H9 (cell line): ENCODE results near the gene PIGS. TPM values are rescaled to one million over a fixed set of nuclear protein-coding genes. Genes with fewer than 3 reads are reported as not detected.
A peak's percentile ranks its signal among the peaks of the same experiment; 100 is the strongest.

Experiments used
- DNase-seq: peaks from one replicate; pipeline ENCODE4 v3.0.0-alpha.2; 2017
- H2AFZ ChIP-seq: one replicate; pipeline ENCODE4 v1.6.1; 2013; ENCODE audit warnings: mild to moderate bottlenecking, low read length, control low read depth, moderate library complexity
- H2AK5ac ChIP-seq: 2 replicates; pipeline ENCODE4 v1.6.1; 2013; ENCODE audit warnings: low read length, control low read depth, mixed read lengths; ENCODE audit not compliant: insufficient read length
- H2BK120ac ChIP-seq: one replicate; pipeline ENCODE4 v1.6.1; 2013; ENCODE audit warnings: low read depth, mild to moderate bottlenecking, low read length, control low read depth, inconsistent platforms; ENCODE audit not compliant: poor library complexity, severe bottlenecking
- H2BK12ac ChIP-seq: 2 replicates; pipeline ENCODE4 v1.6.1; 2013; ENCODE audit warnings: low read length, control low read depth, mixed read lengths, low read depth; ENCODE audit not compliant: insufficient read length
- H2BK15ac ChIP-seq: 2 replicates; pipeline ENCODE4 v1.6.1; 2013; ENCODE audit warnings: low read depth, low read length, control low read depth
- H2BK20ac ChIP-seq: one replicate; pipeline ENCODE4 v1.6.1; 2013; ENCODE audit warnings: low read depth, mild to moderate bottlenecking, low read length, control low read depth, inconsistent platforms; ENCODE audit not compliant: poor library complexity, severe bottlenecking
- H2BK5ac ChIP-seq: 2 replicates; pipeline ENCODE4 v1.6.1; 2013; ENCODE audit warnings: low read length, control low read depth, mixed read lengths; ENCODE audit not compliant: insufficient read length
- H3K14ac ChIP-seq: 2 replicates; pipeline ENCODE4 v1.6.1; 2013; ENCODE audit warnings: low read length, control low read depth; ENCODE audit not compliant: insufficient read depth
- H3K18ac ChIP-seq: 2 replicates; pipeline ENCODE4 v1.6.1; 2013; ENCODE audit warnings: low read depth, mild to moderate bottlenecking, mixed read lengths, low read length, control low read depth; ENCODE audit not compliant: insufficient read length
- H3K23ac ChIP-seq: 2 replicates; pipeline ENCODE4 v1.6.1; 2013; ENCODE audit warnings: low read length, control low read depth, mixed read lengths, low read depth; ENCODE audit not compliant: insufficient read length
- H3K23me2 ChIP-seq: 2 replicates; pipeline ENCODE4 v1.6.1; 2013; ENCODE audit warnings: low read depth, mild to moderate bottlenecking, mixed read lengths, low read length, control low read depth; ENCODE audit not compliant: insufficient read length, poor library complexity, severe bottlenecking
- H3K27ac ChIP-seq: 2 replicates; pipeline ENCODE4 v1.5.1; 2013; ENCODE audit warnings: low read length, control low read depth, mixed read lengths, low read depth; ENCODE audit not compliant: insufficient read length
- H3K27me3 ChIP-seq: 2 replicates; pipeline ENCODE4 v1.6.1; 2013; ENCODE audit warnings: low read length, control low read depth, inconsistent platforms; ENCODE audit not compliant: insufficient read depth
- H3K4ac ChIP-seq: 2 replicates; pipeline ENCODE4 v1.6.1; 2013; ENCODE audit warnings: low read depth, mild to moderate bottlenecking, control low read depth, inconsistent platforms, low read length, moderate library complexity
- H3K4me1 ChIP-seq: 2 replicates; pipeline ENCODE4 v1.6.1; 2013; ENCODE audit warnings: low read length, control low read depth, inconsistent platforms; ENCODE audit not compliant: insufficient read depth
- H3K4me2 ChIP-seq: 2 replicates; pipeline ENCODE4 v1.6.1; 2013; ENCODE audit warnings: low read length, control low read depth, mixed read lengths; ENCODE audit not compliant: insufficient read length, insufficient read depth
- H3K56ac ChIP-seq: 2 replicates; pipeline ENCODE4 v1.6.1; 2013; ENCODE audit warnings: low read depth, mild to moderate bottlenecking, mixed read lengths, low read length, control low read depth; ENCODE audit not compliant: insufficient read length
- H3K79me1 ChIP-seq: 2 replicates; pipeline ENCODE4 v1.6.1; 2013; ENCODE audit warnings: low read depth, mild to moderate bottlenecking, moderate library complexity, low read length, control low read depth, inconsistent platforms; ENCODE audit not compliant: insufficient read depth, poor library complexity, severe bottlenecking
- H3K79me2 ChIP-seq: 2 replicates; pipeline ENCODE4 v1.6.1; 2013; ENCODE audit warnings: low read length, control low read depth, inconsistent platforms; ENCODE audit not compliant: insufficient read depth
- H3K9ac ChIP-seq: 2 replicates; pipeline ENCODE4 v1.6.1; 2013; ENCODE audit warnings: low read length, control low read depth, mixed read lengths; ENCODE audit not compliant: insufficient read length; ENCODE audit errors: extremely low read depth
- H3K9me3 ChIP-seq: one replicate; pipeline ENCODE4 v1.6.1; 2013; ENCODE audit warnings: low read depth, low read length, inconsistent platforms; ENCODE audit not compliant: control insufficient read depth
- H3T11ph ChIP-seq: one replicate; pipeline ENCODE4 v1.6.1; 2013; ENCODE audit warnings: mild to moderate bottlenecking, low read length, control low read depth, inconsistent platforms
- H4K20me1 ChIP-seq: one replicate; pipeline ENCODE4 v1.6.1; 2013; ENCODE audit not compliant: control insufficient read depth, insufficient read length, insufficient read depth
- H4K5ac ChIP-seq: 2 replicates; pipeline ENCODE4 v1.6.1; 2013; ENCODE audit warnings: low read depth, mild to moderate bottlenecking, mixed read lengths, low read length, control low read depth; ENCODE audit not compliant: insufficient read length
- H4K8ac ChIP-seq: replicated peaks from 2 replicates; pipeline ENCODE4 v1.6.1; 2013; ENCODE audit warnings: low read length, control low read depth, mixed read lengths, low read depth; ENCODE audit not compliant: insufficient read length
- H4K91ac ChIP-seq: 2 replicates; pipeline ENCODE4 v1.6.1; 2013; ENCODE audit warnings: low read depth, mild to moderate bottlenecking, moderate library complexity, mixed read lengths, low read length, control low read depth; ENCODE audit not compliant: insufficient read length
- H3K27ac Mint-ChIP-seq, 3 experiments: 2 replicates in 2 of 3; 3 replicates in 1 of 3; pipeline ENCODE4 v1.8.0; 2020 to 2021; ENCODE audit warnings: mixed read lengths in 3 of 3, mild to moderate bottlenecking in 1 of 3, moderate library complexity in 1 of 3
- H3K27me3 Mint-ChIP-seq: 2 replicates; pipeline ENCODE4 v1.8.0; 2021; ENCODE audit warnings: low read depth, mild to moderate bottlenecking, moderate library complexity, mixed read lengths
- H3K36me3 Mint-ChIP-seq, 3 experiments: 2 replicates in 2 of 3; 3 replicates in 1 of 3; pipeline ENCODE4 v1.8.0; 2020 to 2021; ENCODE audit warnings: low read depth in 3 of 3, mixed read lengths in 3 of 3; ENCODE audit not compliant: insufficient read depth in 1 of 3
- H3K4me1 Mint-ChIP-seq, 2 experiments: 2 replicates each; pipeline ENCODE4 v1.8.0; 2020; ENCODE audit warnings: mixed read lengths in 2 of 2
- H3K4me3 Mint-ChIP-seq, 2 experiments: 2 replicates in 1 of 2; 3 replicates in 1 of 2; pipeline ENCODE4 v1.8.0; 2020 to 2021; ENCODE audit warnings: mild to moderate bottlenecking in 2 of 2, mixed read lengths in 2 of 2, moderate library complexity in 1 of 2
- H3K9me3 Mint-ChIP-seq, 2 experiments: 2 replicates in 1 of 2; 3 replicates in 1 of 2; pipeline ENCODE4 v1.8.0; 2020; ENCODE audit warnings: mild to moderate bottlenecking in 2 of 2, mixed read lengths in 2 of 2, moderate library complexity in 1 of 2
- WGBS: extraction: QIAGEN DNeasy Blood & Tissue Kit; methylation state at CpG from one replicate; pipeline ENCODE4 v1.1.7; 2013; ENCODE audit warnings: missing lambda C conversion rate, low lambda C conversion rate, mixed read lengths; ENCODE audit not compliant: insufficient read length; ENCODE audit errors: extremely low coverage; 5-methylcytosine and 5-hydroxymethylcytosine counted together
- total RNA-seq: library from RNA; stranded (reverse); gene quantifications from 2 replicates; pipeline ENCODE4 v1.2.1, GENCODE V29; 2021
- TF ChIP-seq, protein P1 (sequence below): fragments of 200-600 bp; sonication (generic); conservative IDR thresholded peaks from 3 replicates; pipeline ENCODE4 v1.8.0; 2021; ENCODE audit warnings: antibody characterized with exemption, mild to moderate bottlenecking

The PIGS gene
- total RNA-seq, 1 experiment from 2014 or later = 45.8 TPM

DNA sequence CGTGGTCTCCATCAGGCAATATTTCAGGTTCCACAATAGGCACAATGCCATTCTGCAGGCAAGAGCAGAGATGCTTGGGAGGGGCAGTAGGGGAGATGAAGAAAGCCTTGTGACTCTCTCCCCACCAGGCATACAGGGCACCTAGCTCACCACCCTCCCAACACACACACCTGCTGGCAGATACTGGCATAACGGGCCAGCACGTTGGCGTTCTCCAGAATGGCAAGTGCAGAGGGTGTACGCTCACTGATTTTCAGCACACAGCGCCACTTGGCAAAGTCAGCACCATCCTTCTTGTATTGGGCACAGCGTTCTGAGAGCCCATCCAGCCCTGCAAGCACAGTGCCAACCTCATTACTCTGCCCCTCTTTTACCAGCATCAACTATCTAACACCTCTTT, 3.2 kb upstream of the PIGS start:
- Histone ChIP-seq H2BK20ac (no peak overlapping the region), H2BK15ac (no peak overlapping the region), H3K56ac (no peak overlapping the region), H3K9me3 (no peaks in the 10 kb centered on the region), H3K27me3 (no peaks in the 10 kb centered on the region), H3K4me1 (no peaks in the 10 kb centered on the region), H3K79me1 (no peaks in the 10 kb centered on the region), H3K18ac (no peak overlapping the region), H2AK5ac (no peak overlapping the region), H4K8ac (no peak overlapping the region), H3K27ac (no peak overlapping the region), H3K14ac (no peak overlapping the region), H4K5ac (no peak overlapping the region), H4K91ac (no peak overlapping the region), H2AFZ (no peak overlapping the region), H2BK12ac (no peak overlapping the region), H3K79me2 (no peaks in the 10 kb centered on the region), H3K4ac (no peak overlapping the region), H3K9ac (no peak overlapping the region), H2BK5ac (no peak overlapping the region), H3K23ac (no peak overlapping the region), H3T11ph (no peak overlapping the region), H3K23me2 (peaks cover 11% of the 10 kb centered on the region), H2BK120ac (no peak overlapping the region), H4K20me1 (peaks cover 2% of the 10 kb centered on the region), H3K4me2 (no peak overlapping the region)
- peaks cover 24 to 37% of the 10 kb centered on the region in 2 experiments for H3K4me1 Mint-ChIP-seq
- DNase-seq = no peak
- TF ChIP-seq, protein P1, sequence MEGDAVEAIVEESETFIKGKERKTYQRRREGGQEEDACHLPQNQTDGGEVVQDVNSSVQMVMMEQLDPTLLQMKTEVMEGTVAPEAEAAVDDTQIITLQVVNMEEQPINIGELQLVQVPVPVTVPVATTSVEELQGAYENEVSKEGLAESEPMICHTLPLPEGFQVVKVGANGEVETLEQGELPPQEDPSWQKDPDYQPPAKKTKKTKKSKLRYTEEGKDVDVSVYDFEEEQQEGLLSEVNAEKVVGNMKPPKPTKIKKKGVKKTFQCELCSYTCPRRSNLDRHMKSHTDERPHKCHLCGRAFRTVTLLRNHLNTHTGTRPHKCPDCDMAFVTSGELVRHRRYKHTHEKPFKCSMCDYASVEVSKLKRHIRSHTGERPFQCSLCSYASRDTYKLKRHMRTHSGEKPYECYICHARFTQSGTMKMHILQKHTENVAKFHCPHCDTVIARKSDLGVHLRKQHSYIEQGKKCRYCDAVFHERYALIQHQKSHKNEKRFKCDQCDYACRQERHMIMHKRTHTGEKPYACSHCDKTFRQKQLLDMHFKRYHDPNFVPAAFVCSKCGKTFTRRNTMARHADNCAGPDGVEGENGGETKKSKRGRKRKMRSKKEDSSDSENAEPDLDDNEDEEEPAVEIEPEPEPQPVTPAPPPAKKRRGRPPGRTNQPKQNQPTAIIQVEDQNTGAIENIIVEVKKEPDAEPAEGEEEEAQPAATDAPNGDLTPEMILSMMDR = peak; percentile 22; the same call in 1 of the 3 replicates
- H3K27me3 Mint-ChIP-seq = peaks cover 7% of the 10 kb centered on the region
- no peaks in the 10 kb centered on the region for H3K9me3 Mint-ChIP-seq
- H3K27ac Mint-ChIP-seq = no peak overlapping the region
- peak overlapping the region in 1 of 2 experiments; percentile 21; a peak in 2 of 5 replicates for H3K4me3 Mint-ChIP-seq
- peaks cover 19 to 45% (median 43%) of the 10 kb centered on the region in 3 experiments; a peak in 6 of 7 replicates for H3K36me3 Mint-ChIP-seq
- no CpG with 5 or more reads among the region's 7 CpGs for WGBS
